ENCODE data around the gene RAMP3. TPM values are rescaled to one million over a fixed set of nuclear protein-coding genes. Genes with fewer than 3 reads are reported as not detected.

Gene RAMP3
- total RNA-seq, 6 experiments from 2014 or later: 3.6 to 25.9 (median 23.4) TPM

DNA sequence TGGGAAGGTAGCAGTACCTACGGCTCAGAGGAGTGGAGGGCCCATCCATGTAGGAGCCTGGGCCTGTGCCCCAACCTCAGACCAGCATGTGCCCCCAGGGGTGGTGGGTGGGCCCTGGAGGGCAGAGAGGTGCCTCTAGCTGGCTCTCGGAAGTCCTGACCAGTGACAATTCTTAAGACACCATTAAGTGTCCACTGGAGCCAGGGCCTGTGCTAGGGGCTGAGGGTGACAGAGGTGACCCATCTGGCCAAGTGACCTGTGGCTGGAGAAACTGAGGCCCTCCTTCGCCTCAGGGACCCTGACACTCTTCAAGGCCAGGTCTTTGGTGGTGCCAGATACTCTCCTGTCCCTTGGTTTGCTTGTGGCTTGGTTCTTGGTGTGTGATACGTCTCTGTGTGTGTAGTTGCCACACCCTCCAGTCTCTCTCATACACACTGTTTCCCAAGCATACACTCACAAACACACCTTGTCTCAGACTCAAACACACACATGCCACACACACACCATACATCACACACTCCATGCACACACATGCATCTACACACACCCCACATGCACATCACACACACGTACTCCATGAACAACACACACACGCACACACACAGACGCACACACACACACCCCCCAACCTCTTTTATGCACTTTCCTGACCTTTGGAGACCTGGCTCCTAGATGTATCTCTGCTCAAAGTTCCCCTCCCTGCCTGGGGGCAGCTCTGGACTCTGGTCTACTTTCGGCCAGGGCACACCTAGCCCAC lies 897 bp upstream of the RAMP3 start:
- intact Hi-C loops (cut with DNase I): loop anchor here (10.0 kb wide), 2 partner anchors 108 to 708 kb away; no protein-coding TSS in a partner anchor
- no peak overlapping the region for H3K4me3 ChIP-seq
- H3K36me3 ChIP-seq: no peaks in the 10 kb centered on the region
- no peaks in the 10 kb centered on the region for H3K9me3 ChIP-seq
- no peak for TF ChIP-seq POLR2A (IDR thresholded peaks at IDR 0.05)
- TF ChIP-seq, protein P1, sequence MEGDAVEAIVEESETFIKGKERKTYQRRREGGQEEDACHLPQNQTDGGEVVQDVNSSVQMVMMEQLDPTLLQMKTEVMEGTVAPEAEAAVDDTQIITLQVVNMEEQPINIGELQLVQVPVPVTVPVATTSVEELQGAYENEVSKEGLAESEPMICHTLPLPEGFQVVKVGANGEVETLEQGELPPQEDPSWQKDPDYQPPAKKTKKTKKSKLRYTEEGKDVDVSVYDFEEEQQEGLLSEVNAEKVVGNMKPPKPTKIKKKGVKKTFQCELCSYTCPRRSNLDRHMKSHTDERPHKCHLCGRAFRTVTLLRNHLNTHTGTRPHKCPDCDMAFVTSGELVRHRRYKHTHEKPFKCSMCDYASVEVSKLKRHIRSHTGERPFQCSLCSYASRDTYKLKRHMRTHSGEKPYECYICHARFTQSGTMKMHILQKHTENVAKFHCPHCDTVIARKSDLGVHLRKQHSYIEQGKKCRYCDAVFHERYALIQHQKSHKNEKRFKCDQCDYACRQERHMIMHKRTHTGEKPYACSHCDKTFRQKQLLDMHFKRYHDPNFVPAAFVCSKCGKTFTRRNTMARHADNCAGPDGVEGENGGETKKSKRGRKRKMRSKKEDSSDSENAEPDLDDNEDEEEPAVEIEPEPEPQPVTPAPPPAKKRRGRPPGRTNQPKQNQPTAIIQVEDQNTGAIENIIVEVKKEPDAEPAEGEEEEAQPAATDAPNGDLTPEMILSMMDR (IDR thresholded peaks at IDR 0.05): no peak
- no peaks in the 10 kb centered on the region for H3K4me1 ChIP-seq
- ATAC-seq (no peak), DNase-seq (no peak)
- H3K27me3 ChIP-seq: no peaks in the 10 kb centered on the region
- H3K27ac ChIP-seq: no peak overlapping the region
- WGBS (ENCODE audit: insufficient coverage, low coverage, low lambda C conversion rate, missing lambda C conversion rate): 67% methylated on average over 6 of the region's 8 CpGs

DNA sequence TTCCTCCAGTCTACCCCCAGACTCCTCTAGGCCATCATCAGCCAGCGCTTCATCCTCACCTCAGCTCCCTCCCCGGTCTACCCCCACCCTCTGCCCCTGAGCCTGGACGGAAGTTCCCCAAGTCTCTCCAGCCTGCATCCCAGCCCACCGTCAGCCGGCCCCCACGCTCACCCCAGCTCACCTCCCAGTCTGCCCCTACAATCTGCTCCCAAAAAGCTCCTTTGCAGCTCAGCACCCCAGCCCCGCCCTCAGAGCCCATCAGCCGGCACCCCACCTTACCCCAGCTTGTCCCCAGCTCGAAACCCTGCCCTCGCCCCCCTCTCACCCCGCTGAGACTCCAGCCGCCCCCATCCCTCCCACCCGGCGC lies 322 bp upstream of the RAMP3 start:
- DNase-seq: no peak
- H3K27ac ChIP-seq: no peak overlapping the region
- TF ChIP-seq POLR2A (IDR thresholded peaks at IDR 0.05): no peak
- TF ChIP-seq, protein P1 (IDR thresholded peaks at IDR 0.05): no peak
- H3K27me3 ChIP-seq: no peaks in the 10 kb centered on the region
- H3K36me3 ChIP-seq: no peaks in the 10 kb centered on the region
- H3K4me3 ChIP-seq: peak overlapping the region in 2 of 3 donors; percentile 23 to 40
- no peaks in the 10 kb centered on the region for H3K9me3 ChIP-seq
- H3K4me1 ChIP-seq: no peaks in the 10 kb centered on the region
- intact Hi-C loops (cut with DNase I): loop anchor here (10.0 kb wide), 2 partner anchors 108 to 708 kb away; no protein-coding TSS in a partner anchor
- no peak for ATAC-seq
- WGBS (ENCODE audit: insufficient coverage, low coverage, low lambda C conversion rate, missing lambda C conversion rate): 16% methylated on average over 13 of the region's 14 CpGs

DNA sequence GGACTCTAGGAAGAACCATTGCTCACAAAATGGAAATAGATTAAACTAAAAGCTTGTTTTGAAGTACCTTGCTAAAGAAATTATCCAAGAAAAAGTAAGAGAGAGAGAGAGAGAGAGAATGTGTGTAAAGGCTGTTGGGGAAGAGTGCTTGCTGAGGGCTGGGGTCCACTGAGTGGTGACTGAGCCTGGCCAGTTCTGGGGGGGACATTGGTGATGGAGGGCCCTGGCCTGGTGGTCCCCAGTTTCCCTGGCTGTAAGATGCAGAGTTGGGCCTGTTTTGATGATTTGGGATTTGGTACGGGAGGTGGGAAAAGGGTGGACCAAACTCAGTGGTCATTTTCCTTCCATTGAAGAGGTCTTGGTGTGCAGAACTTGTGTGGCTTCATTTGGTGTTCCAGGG lies 880 bp downstream of the RAMP3 start:
- DNase-seq: no peak
- intact Hi-C loops (cut with DNase I): loop anchor here (10.0 kb wide), 2 partner anchors 106 to 706 kb away; no protein-coding TSS in a partner anchor
- Histone ChIP-seq H3K4me1 (no peaks in the 10 kb centered on the region), H3K4me3 (peak overlapping the region; percentile 23 to 40 (median 38)), H3K27ac (peak overlapping the region in 1 of 3 donors; percentile 0), H3K36me3 (no peaks in the 10 kb centered on the region), H3K27me3 (no peaks in the 10 kb centered on the region), H3K9me3 (no peaks in the 10 kb centered on the region)
- TF ChIP-seq, protein P1 (IDR thresholded peaks at IDR 0.05): no peak
- TF ChIP-seq POLR2A (IDR thresholded peaks at IDR 0.05): no peak
- WGBS (ENCODE audit: insufficient coverage, low coverage, low lambda C conversion rate, missing lambda C conversion rate): 67% methylated on average over 1 of the region's 1 CpG
- ATAC-seq: no peak

DNA sequence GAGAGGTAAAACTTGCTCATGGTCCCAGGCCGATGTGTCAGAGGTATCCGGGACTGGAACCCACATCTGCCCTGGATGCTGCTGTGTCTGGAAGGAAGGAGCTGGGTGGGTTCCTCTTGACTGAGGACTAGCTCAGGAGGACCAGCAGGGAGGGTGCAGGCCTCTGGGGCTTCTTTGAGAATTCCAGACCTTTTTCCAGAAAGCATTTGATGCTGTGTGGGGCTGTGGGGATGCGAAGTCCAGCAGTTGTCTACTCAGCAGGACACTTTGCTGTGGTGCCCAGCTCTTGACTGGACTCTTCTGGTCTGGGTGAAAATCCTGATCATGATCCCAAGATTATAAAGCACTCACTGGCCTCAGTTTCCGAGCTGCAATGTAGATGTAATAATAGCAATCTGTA lies 1.7 kb downstream of the RAMP3 start:
- peak overlapping the region in 2 of 3 donors; percentile 38 to 40 for H3K4me3 ChIP-seq
- H3K9me3 ChIP-seq: no peaks in the 10 kb centered on the region
- no peak for TF ChIP-seq POLR2A (IDR thresholded peaks at IDR 0.05)
- TF ChIP-seq, protein P1 (IDR thresholded peaks at IDR 0.05): no peak
- WGBS (ENCODE audit: insufficient coverage, low coverage, low lambda C conversion rate, missing lambda C conversion rate): 82% methylated on average over 2 of the region's 4 CpGs
- H3K27me3 ChIP-seq: no peaks in the 10 kb centered on the region
- ATAC-seq (no peak), DNase-seq (no peak)
- H3K36me3 ChIP-seq: no peaks in the 10 kb centered on the region
- no peaks in the 10 kb centered on the region for H3K4me1 ChIP-seq
- intact Hi-C loops (cut with DNase I): loop anchor here (10.0 kb wide), 2 partner anchors 106 to 706 kb away; no protein-coding TSS in a partner anchor
- H3K27ac ChIP-seq: no peak overlapping the region
